WTC11 (cell line): ENCODE data around the gene CETP.

ENCODE experiments used
- ATF2 ChIP-seq: sonication (generic); formaldehyde crosslinking; IDR thresholded peaks from 2 replicates; pipeline ENCODE4 v1.8.1; 2022; ENCODE audit warnings: low read depth, missing genetic modification reagents, borderline replicate concordance
- CTCF ChIP-seq: fragments of 200-600 bp; IDR thresholded peaks from 2 replicates; pipeline ENCODE4 v1.8.0; 2022; ENCODE audit warnings: antibody characterized with exemption
- FOXJ3 ChIP-seq: sonication (generic); formaldehyde crosslinking; IDR thresholded peaks from 2 replicates; pipeline ENCODE4 v1.9.0; 2021; ENCODE audit warnings: missing genetic modification reagents, mild to moderate bottlenecking, borderline replicate concordance
- NFYB ChIP-seq: sonication (generic); formaldehyde crosslinking; conservative IDR thresholded peaks from 2 replicates; pipeline ENCODE4 v1.8.0; 2022; ENCODE audit warnings: low read depth, missing genetic modification reagents
- SMAD3 ChIP-seq: sonication (generic); formaldehyde crosslinking; IDR thresholded peaks from 2 replicates; pipeline ENCODE4 v1.8.0; 2022; ENCODE audit warnings: missing genetic modification reagents, mild to moderate bottlenecking, borderline replicate concordance
- SMAD4 ChIP-seq: sonication (generic); formaldehyde crosslinking; IDR thresholded peaks from 2 replicates; pipeline ENCODE4 v1.8.0; 2022; ENCODE audit warnings: mild to moderate bottlenecking, missing genetic modification reagents
- SOX15 ChIP-seq: fragments of 250-450 bp; sonication (Bioruptor Pico); IDR thresholded peaks from 2 replicates; pipeline ENCODE4 v1.9.0; 2021; ENCODE audit warnings: mild to moderate bottlenecking
- TEAD4 ChIP-seq: sonication (generic); formaldehyde crosslinking; IDR thresholded peaks from 2 replicates; pipeline ENCODE4 v1.8.0; 2022; ENCODE audit warnings: mild to moderate bottlenecking, missing genetic modification reagents
- ZNF138 ChIP-seq: sonication (generic); formaldehyde crosslinking; conservative IDR thresholded peaks from 2 replicates; pipeline ENCODE4 v1.8.1; 2022; ENCODE audit warnings: mild to moderate bottlenecking, moderate library complexity, missing genetic modification reagents
- TF ChIP-seq, protein P1 (sequence below): fragments of 250-450 bp; sonication (Bioruptor Pico); IDR thresholded peaks from 2 replicates; pipeline ENCODE4 v1.9.0; 2021; ENCODE audit warnings: moderate library complexity, mild to moderate bottlenecking, inconsistent platforms, borderline replicate concordance
- TF ChIP-seq, protein P2 (sequence below): sonication (generic); formaldehyde crosslinking; IDR thresholded peaks from 2 replicates; pipeline ENCODE4 v1.8.1; 2023; ENCODE audit warnings: mild to moderate bottlenecking, missing genetic modification reagents, moderate library complexity
- TF ChIP-seq, protein P3 (sequence below): sonication (generic); formaldehyde crosslinking; conservative IDR thresholded peaks from 2 replicates; pipeline ENCODE4 v1.8.1; 2022; ENCODE audit warnings: mild to moderate bottlenecking, missing genetic modification reagents

DNA sequence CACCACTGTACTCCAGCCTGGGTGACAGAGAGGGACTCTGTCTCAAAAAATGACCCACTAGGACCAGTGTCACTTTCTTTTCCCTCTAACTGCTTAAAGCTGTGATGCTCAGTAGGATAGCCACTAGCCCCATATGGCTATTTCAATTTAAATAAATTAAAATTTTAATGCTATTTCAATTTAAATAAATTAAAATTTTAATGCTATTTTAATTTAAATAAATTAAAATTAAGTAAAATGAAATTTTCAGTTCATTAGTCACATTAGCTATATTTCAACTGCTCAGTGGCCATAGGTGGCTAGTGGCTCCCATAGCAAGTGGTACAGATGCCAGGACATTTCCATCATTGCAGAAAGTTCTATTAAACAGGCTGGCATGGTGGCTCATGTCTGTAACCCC is 70.6 kb downstream of the CETP start:
- no peak for TF ChIP-seq CTCF
- TF ChIP-seq, protein P1, sequence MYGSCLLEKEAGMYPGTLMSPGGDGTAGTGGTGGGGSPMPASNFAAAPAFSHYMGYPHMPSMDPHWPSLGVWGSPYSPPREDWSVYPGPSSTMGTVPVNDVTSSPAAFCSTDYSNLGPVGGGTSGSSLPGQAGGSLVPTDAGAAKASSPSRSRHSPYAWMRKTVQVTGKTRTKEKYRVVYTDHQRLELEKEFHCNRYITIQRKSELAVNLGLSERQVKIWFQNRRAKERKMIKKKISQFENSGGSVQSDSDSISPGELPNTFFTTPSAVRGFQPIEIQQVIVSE (CRISPR knock-in tag): no peak
- TF ChIP-seq SMAD4 (CRISPR knock-in tag): no peak
- no peak for TF ChIP-seq ZNF138 (CRISPR knock-in tag)
- no peak for TF ChIP-seq SOX15 (CRISPR knock-in tag)
- TF ChIP-seq TEAD4 (CRISPR knock-in tag): no peak
- TF ChIP-seq, protein P2, sequence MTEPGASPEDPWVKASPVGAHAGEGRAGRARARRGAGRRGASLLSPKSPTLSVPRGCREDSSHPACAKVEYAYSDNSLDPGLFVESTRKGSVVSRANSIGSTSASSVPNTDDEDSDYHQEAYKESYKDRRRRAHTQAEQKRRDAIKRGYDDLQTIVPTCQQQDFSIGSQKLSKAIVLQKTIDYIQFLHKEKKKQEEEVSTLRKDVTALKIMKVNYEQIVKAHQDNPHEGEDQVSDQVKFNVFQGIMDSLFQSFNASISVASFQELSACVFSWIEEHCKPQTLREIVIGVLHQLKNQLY: no peak
- TF ChIP-seq ATF2 (CRISPR knock-in tag): no peak
- TF ChIP-seq, protein P3, sequence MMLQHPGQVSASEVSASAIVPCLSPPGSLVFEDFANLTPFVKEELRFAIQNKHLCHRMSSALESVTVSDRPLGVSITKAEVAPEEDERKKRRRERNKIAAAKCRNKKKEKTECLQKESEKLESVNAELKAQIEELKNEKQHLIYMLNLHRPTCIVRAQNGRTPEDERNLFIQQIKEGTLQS (CRISPR knock-in tag): no peak
- TF ChIP-seq SMAD3: no peak
- no peak for TF ChIP-seq NFYB (CRISPR knock-in tag)
- no peak for TF ChIP-seq FOXJ3 (CRISPR knock-in tag)
